H1 (cell line): ENCODE data around the gene UGT1A1. TPM values are rescaled to one million over a fixed set of nuclear protein-coding genes. Genes with fewer than 3 reads are reported as not detected.

Source experiments
- CTCF ChIA-PET: fragments of 300-600 bp; sonication (Branson Sonifier 250); formaldehyde crosslinking; loops from one replicate; lab custom pipeline; 2021; ENCODE audit not compliant: partially characterized antibody; lab: Charles Lee
- POLR2A ChIA-PET: fragments of 300-600 bp; sonication (Branson Sonifier 250); formaldehyde crosslinking; loops from one replicate; lab custom pipeline; 2021; ENCODE audit warnings: inconsistent platforms; ENCODE audit not compliant: partially characterized antibody; lab: Charles Lee
- DNase-seq, 2 experiments: peaks; one replicate each; pipeline versions ENCODE4 v3.0.0 to v3.0.0-alpha.2; 2010 to 2022; ENCODE audit warnings: low spot score in 2 of 2, low read depth in 1 of 2, mixed read lengths in 1 of 2
- FAIRE-seq: peaks from 2 replicates; lab custom pipeline; 2011; peaks lifted over from hg19 to GRCh38; lab: Jason Lieb, UNC
- H2AFZ ChIP-seq: 2 replicates; pipeline ENCODE4 v1.8.1; 2012; ENCODE audit warnings: low read length, inconsistent platforms
- H2AK5ac ChIP-seq: 2 replicates; pipeline ENCODE4 v1.6.1; 2013; ENCODE audit warnings: low read depth, low read length
- H2BK120ac ChIP-seq: replicated peaks from 2 replicates; pipeline ENCODE3; 2013; ENCODE audit warnings: low read depth, low read length, inconsistent platforms
- H2BK12ac ChIP-seq: 2 replicates; pipeline ENCODE4 v1.6.1; 2013; ENCODE audit warnings: low read depth, low read length
- H2BK15ac ChIP-seq: 2 replicates; pipeline ENCODE4 v1.6.1; 2013; ENCODE audit warnings: low read length
- H2BK20ac ChIP-seq: 2 replicates; pipeline ENCODE4 v1.6.1; 2013; ENCODE audit warnings: low read length
- H2BK5ac ChIP-seq: 2 replicates; pipeline ENCODE4 v1.6.1; 2013; ENCODE audit warnings: low read depth, low read length
- H3K14ac ChIP-seq: 2 replicates; pipeline ENCODE4 v1.6.1; 2013; ENCODE audit warnings: inconsistent platforms; ENCODE audit not compliant: insufficient read length
- H3K18ac ChIP-seq: 2 replicates; pipeline ENCODE4 v1.6.1; 2013; ENCODE audit warnings: low read length; ENCODE audit errors: extremely low read depth
- H3K23ac ChIP-seq: 2 replicates; pipeline ENCODE4 v1.6.1; 2013; ENCODE audit warnings: inconsistent platforms; ENCODE audit not compliant: insufficient read length
- H3K23me2 ChIP-seq: 2 replicates; pipeline ENCODE4 v1.6.1; 2013; ENCODE audit warnings: low read depth, low read length
- H3K27ac ChIP-seq: 2 replicates; pipeline ENCODE4 v1.6.1; 2011; ENCODE audit warnings: low read depth, low read length, inconsistent platforms
- H3K27me3 ChIP-seq, 4 experiments: replicated peaks in 1 of 4; 1 replicate in 1 of 4; 2 replicates in 3 of 4; pipeline versions ENCODE4 v1.6.1 to v1.8.1; 2011 to 2013; ENCODE audit warnings: low read length in 3 of 4, mild to moderate bottlenecking in 3 of 4, inconsistent platforms in 2 of 4, mixed read lengths in 2 of 4, moderate library complexity in 1 of 4; ENCODE audit not compliant: control insufficient read depth in 3 of 4, insufficient read depth in 3 of 4; ENCODE audit errors: extremely low read depth in 1 of 4
- H3K36me3 ChIP-seq, 4 experiments: 2 replicates each; pipeline versions ENCODE4 v1.6.1 to v1.8.1; 2011 to 2013; ENCODE audit warnings: mild to moderate bottlenecking in 4 of 4, low read length in 3 of 4, moderate library complexity in 2 of 4, control low read depth in 1 of 4, inconsistent platforms in 1 of 4; ENCODE audit not compliant: insufficient read depth in 4 of 4, control insufficient read depth in 2 of 4
- H3K4ac ChIP-seq: replicated peaks from 2 replicates; pipeline ENCODE3; 2013; ENCODE audit warnings: low read length, low read depth, mixed read lengths, inconsistent platforms; ENCODE audit not compliant: insufficient read length
- H3K4me1 ChIP-seq, 4 experiments: replicated peaks in 1 of 4; 1 replicate in 1 of 4; 2 replicates in 3 of 4; pipeline versions ENCODE4 v1.6.1 to v1.8.1; 2011 to 2013; ENCODE audit warnings: low read length in 3 of 4, inconsistent platforms in 2 of 4, mixed read lengths in 1 of 4; ENCODE audit not compliant: insufficient read depth in 4 of 4, control insufficient read depth in 3 of 4
- H3K4me2 ChIP-seq, 2 experiments: 2 replicates each; pipeline versions ENCODE4 v1.6.1 to v1.8.1; 2011 to 2013; ENCODE audit warnings: low read depth in 2 of 2, low read length in 2 of 2, control low read depth in 1 of 2, inconsistent platforms in 1 of 2, mild to moderate bottlenecking in 1 of 2; ENCODE audit not compliant: insufficient read depth in 1 of 2
- H3K4me3 ChIP-seq, 4 experiments: fragments of 200-600, 300-600 bp in 1 of 4; sonication (generic), shearing (Covaris generic), sonication (Bioruptor Twin) in 1 of 4; 2 replicates each; pipeline versions ENCODE4 v1.5.1 to v1.8.1; 2011 to 2016; ENCODE audit warnings: low read length in 4 of 4, low read depth in 3 of 4, control low read depth in 2 of 4, inconsistent platforms in 2 of 4, mild to moderate bottlenecking in 2 of 4, mixed read lengths in 1 of 4, moderate library complexity in 1 of 4; ENCODE audit not compliant: insufficient read depth in 2 of 4; ENCODE audit errors: extremely low read depth in 1 of 4
- H3K56ac ChIP-seq: replicated peaks from 2 replicates; pipeline ENCODE3; 2013; ENCODE audit warnings: low read depth, mild to moderate bottlenecking, mixed read lengths, low read length, inconsistent platforms; ENCODE audit not compliant: insufficient read length
- H3K79me1 ChIP-seq: 2 replicates; pipeline ENCODE4 v1.6.1; 2013; ENCODE audit warnings: low read depth, low read length, control low read depth
- H3K79me2 ChIP-seq, 2 experiments: 2 replicates each; pipeline versions ENCODE4 v1.6.1 to v1.8.1; 2012 to 2013; ENCODE audit warnings: low read length in 2 of 2, mild to moderate bottlenecking in 2 of 2, inconsistent platforms in 1 of 2; ENCODE audit not compliant: insufficient read depth in 2 of 2, control insufficient read depth in 1 of 2
- H3K9ac ChIP-seq, 4 experiments: replicated peaks in 1 of 4; 1 replicate in 1 of 4; 2 replicates in 3 of 4; pipeline versions ENCODE4 v1.6.1 to v1.8.1; 2011 to 2013; ENCODE audit warnings: low read depth in 3 of 4, low read length in 3 of 4, control low read depth in 2 of 4, mild to moderate bottlenecking in 2 of 4, moderate library complexity in 2 of 4, inconsistent platforms in 1 of 4; ENCODE audit errors: extremely low read depth in 1 of 4
- H3K9me3 ChIP-seq, 2 experiments: 2 replicates each; pipeline versions ENCODE4 v1.6.1 to v1.8.1; 2012 to 2013; ENCODE audit warnings: mild to moderate bottlenecking in 2 of 2, moderate library complexity in 2 of 2, control low read depth in 1 of 2, inconsistent platforms in 1 of 2, low read depth in 1 of 2, low read length in 1 of 2, mixed read lengths in 1 of 2; ENCODE audit not compliant: insufficient read depth in 2 of 2
- H4K20me1 ChIP-seq, 2 experiments: replicated peaks in 1 of 2; 2 replicates each; pipeline versions ENCODE3 to v1.8.1; 2011 to 2013; ENCODE audit warnings: inconsistent platforms in 2 of 2, low read length in 2 of 2, mild to moderate bottlenecking in 1 of 2; ENCODE audit not compliant: insufficient read depth in 2 of 2, control insufficient read depth in 1 of 2
- H4K5ac ChIP-seq: 2 replicates; pipeline ENCODE4 v1.6.1; 2013; ENCODE audit warnings: low read length, low read depth, mixed read lengths, inconsistent platforms; ENCODE audit not compliant: insufficient read length
- H4K8ac ChIP-seq: 2 replicates; pipeline ENCODE4 v1.8.0; 2013; ENCODE audit warnings: mild to moderate bottlenecking, moderate library complexity, low read length, inconsistent platforms; ENCODE audit not compliant: insufficient read depth; ENCODE audit errors: extremely low read depth
- H4K91ac ChIP-seq: replicated peaks from 2 replicates; pipeline ENCODE3; 2013; ENCODE audit warnings: low read length, mixed read lengths, inconsistent platforms; ENCODE audit not compliant: insufficient read length
- BCL11A ChIP-seq, 2 experiments: IDR thresholded peaks; one replicate each; pipeline ENCODE4 v1.6.1; 2011; ENCODE audit warnings: low read depth in 2 of 2, low read length in 2 of 2, mild to moderate bottlenecking in 2 of 2
- FOSL1 ChIP-seq: IDR thresholded peaks from 2 replicates; pipeline ENCODE4 v1.6.1; 2011; ENCODE audit warnings: mild to moderate bottlenecking, low read depth, low read length, moderate library complexity; ENCODE audit not compliant: insufficient read depth
- GTF2F1 ChIP-seq: IDR thresholded peaks from 2 replicates; pipeline ENCODE4 v1.6.1; 2012; ENCODE audit warnings: low read depth, low read length, improper control_type of control experiment, borderline replicate concordance
- SP4 ChIP-seq: IDR thresholded peaks from 2 replicates; pipeline ENCODE4 v1.6.1; 2012; ENCODE audit warnings: low read length, inconsistent platforms
- WGBS, 2 experiments: shearing (Covaris generic) in 1 of 2; methylation state at CpG; one replicate each; pipeline versions ENCODE4 v1.1.6 to v1.1.7; 2013 to 2015; ENCODE audit warnings: low lambda C conversion rate in 2 of 2, mixed read lengths in 2 of 2, inconsistent platforms in 1 of 2, low coverage in 1 of 2, missing lambda C conversion rate in 1 of 2; ENCODE audit not compliant: insufficient replicate concordance in 2 of 2, insufficient coverage in 1 of 2, insufficient read length in 1 of 2; ENCODE audit errors: extremely low coverage in 1 of 2, missing lambda C conversion rate in 1 of 2; 5-methylcytosine and 5-hydroxymethylcytosine counted together
- polyA plus RNA-seq, 7 experiments: library from polyadenylated mRNA; depleted of rRNA in 3 of 7; stranded (reverse) in 5 of 7; unstranded in 2 of 7; fragments of >200 nt in 5 of 7; fragments of 200-250 nt in 2 of 7; gene quantifications; 1 replicate in 5 of 7; 2 replicates in 1 of 7; 4 replicates in 1 of 7; pipeline versions ENCODE4 v1.2.1 to v1.2.3, GENCODE V29; 2011 to 2013; ENCODE audit warnings: missing spikeins in 2 of 7, mixed read lengths in 2 of 7
- total RNA-seq: library from RNA; stranded (reverse); fragmentation: NEBNext Ultra II Directional; extraction: Animal tissue kit (Norgen Biotek cat#: 25700); gene quantifications from 2 replicates; pipeline ENCODE4 v1.2.1, GENCODE V29; 2021

The UGT1A1 gene
- total and polyA plus RNA-seq, 2 of the 8 experiments (the other 6 are each of a cell fraction or from before 2014, with no cell fraction given): not detected

- Histone ChIP-seq H3K23ac (no peak within 1 kb of the TSS), H4K5ac (no peak within 1 kb of the TSS), H2BK12ac (no peak within 1 kb of the TSS), H4K91ac (no peak within 1 kb of the TSS), H3K36me3 (no peaks in the 10 kb centered on the region), H3K23me2 (no peaks in the 10 kb centered on the region), H2BK20ac (no peak within 1 kb of the TSS), H3K79me1 (no peaks in the 10 kb centered on the region), H3K27ac (no peak within 1 kb of the TSS), H3K4ac (no peak within 1 kb of the TSS), H3K79me2 (no peaks in the 10 kb centered on the region), H3K18ac (no peak within 1 kb of the TSS), H2BK5ac (no peak within 1 kb of the TSS), H3K9me3 (peaks cover 0 to 10% of the 10 kb centered on the region in 2 experiments; a peak in 2 of 4 replicates), H3K27me3 (no peaks in the 10 kb centered on the region), H4K20me1 (no peaks in the 10 kb centered on the region), H3K4me3 (no peak within 1 kb of the TSS), H3K14ac (no peak within 1 kb of the TSS), H2BK15ac (no peak within 1 kb of the TSS), H3K9ac (no peak within 1 kb of the TSS), H3K4me1 (no peaks in the 10 kb centered on the region), H2BK120ac (no peak within 1 kb of the TSS), H2AFZ (no peak within 1 kb of the TSS), H3K56ac (no peak within 1 kb of the TSS), H3K4me2 (no peak within 1 kb of the TSS), H2AK5ac (no peak within 1 kb of the TSS), H4K8ac (no peak within 1 kb of the TSS)
- ChIA-PET POLR2A (no interaction called here), CTCF (no interaction called here)
- WGBS, 2 experiments: 86% methylated on average over 7 of the region's 7 CpGs; no CpG with 5 or more reads in 1 of the 2 experiments
- DNase-seq (no peak), FAIRE-seq (no peak)
- TF ChIP-seq GTF2F1 (no peak), SP4 (no peak), BCL11A (IDR thresholded peaks at IDR 0.05; ENCODE audit: low read depth in 2 of 2, low read length in 2 of 2) (no peak), FOSL1 (no peak)
Measured at GRCh38 chr2:233718552-233718951, 41.5 kb upstream of the UGT1A1 start, which contains the start of gene UGT1A4. TSS of gene UGT1A4 (plus strand) at chr2:233718736. CDS start at chr2:233718821, 85 bp downstream.
